ENCODE data around the gene TMEM175. TPM values are rescaled to one million over a fixed set of nuclear protein-coding genes. Genes with fewer than 3 reads are reported as not detected.

Gene TMEM175
- total and polyA plus RNA-seq, 9 of the 15 experiments (the other 6 are each of a cell fraction or from before 2014, with no cell fraction given), result 0.13 to 30.9 (median 9.4) TPM

GRCh38 chr4:993111-994029 is 61.1 kb downstream of the TMEM175 start, which contains the start of gene SLC26A1 (continued):
- TF ChIP-seq AFF4 (CRISPR knock-in tag; IDR thresholded peaks at IDR 0.05), result 0 out of 2 replicates have a peak, but pooled peaks have one; percentile 42
- TF ChIP-seq LARP7 (IDR thresholded peaks at IDR 0.05), result no peak
- TF ChIP-seq PKNOX1 (IDR thresholded peaks at IDR 0.05), result no peak
- TF ChIP-seq PTRF (tag; IDR thresholded peaks at IDR 0.05), result no peak
- TF ChIP-seq SIX5 (IDR thresholded peaks at IDR 0.05; ENCODE audit: borderline replicate concordance in 1 of 2, insufficient read depth in 1 of 2, low read depth in 1 of 2, low read length in 2 of 2), result no peak
- TF ChIP-seq ZC3H4 (CRISPR knock-in tag; IDR thresholded peaks at IDR 0.05; ENCODE audit: borderline replicate concordance), result 0 out of 2 replicates have a peak, but pooled peaks have one; percentile 16
- no peak for TF ChIP-seq ZNF217 (CRISPR knock-in tag; IDR thresholded peaks at IDR 0.05)
- TF ChIP-seq PCBP1 (IDR thresholded peaks at IDR 0.05; ENCODE audit: low read depth, low read length, poor library complexity, severe bottlenecking), result no peak
- no peak for TF ChIP-seq ZNF165 (CRISPR knock-in tag; IDR thresholded peaks at IDR 0.05; ENCODE audit: borderline replicate concordance)
- TF ChIP-seq ZNF780A (CRISPR knock-in tag; IDR thresholded peaks at IDR 0.05), result no peak
- TF ChIP-seq HDGF (IDR thresholded peaks at IDR 0.05), result no peak; the same call in 1 of the 2 replicates
- TF ChIP-seq TSC22D4 (tag; IDR thresholded peaks at IDR 0.05), result no peak
- TF ChIP-seq MYNN (IDR thresholded peaks at IDR 0.05), result 0 out of 2 replicates have a peak, but pooled peaks have one; percentile 25
- TF ChIP-seq MYNN (CRISPR knock-in tag; IDR thresholded peaks at IDR 0.05), result no peak
- no peak for TF ChIP-seq TAL1 (IDR thresholded peaks at IDR 0.05)
- TF ChIP-seq GTF2F1 (IDR thresholded peaks at IDR 0.05; ENCODE audit: low read depth, low read length), result no peak
- no peak for TF ChIP-seq ZKSCAN1 (IDR thresholded peaks at IDR 0.05; ENCODE audit: low read depth, low read length)
- TF ChIP-seq EHMT2 (IDR thresholded peaks at IDR 0.05), result no peak
- TF ChIP-seq SRSF7 (optimal IDR thresholded peaks at IDR 0.05; ENCODE audit: low read depth, low read length), result no peak
- no peak for TF ChIP-seq SMAD4 (CRISPR knock-in tag; conservative IDR thresholded peaks at IDR 0.05)
- no peak for TF ChIP-seq MBD2 (IDR thresholded peaks at IDR 0.05; ENCODE audit: borderline replicate concordance, low read depth)
- TF ChIP-seq TBP (optimal IDR thresholded peaks at IDR 0.05; ENCODE audit: low read depth, low read length), result peak; percentile 45
- TF ChIP-seq RBM17 (IDR thresholded peaks at IDR 0.05; ENCODE audit: borderline replicate concordance, low read depth, low read length), result no peak
- no peak for TF ChIP-seq XRCC3 (IDR thresholded peaks at IDR 0.05)
- peak; percentile 92 for TF ChIP-seq MAFF (IDR thresholded peaks at IDR 0.05; ENCODE audit: low read length)

Measured in K562 (cell line).